ENCODE measurements around the gene MRPS7.

DNA sequence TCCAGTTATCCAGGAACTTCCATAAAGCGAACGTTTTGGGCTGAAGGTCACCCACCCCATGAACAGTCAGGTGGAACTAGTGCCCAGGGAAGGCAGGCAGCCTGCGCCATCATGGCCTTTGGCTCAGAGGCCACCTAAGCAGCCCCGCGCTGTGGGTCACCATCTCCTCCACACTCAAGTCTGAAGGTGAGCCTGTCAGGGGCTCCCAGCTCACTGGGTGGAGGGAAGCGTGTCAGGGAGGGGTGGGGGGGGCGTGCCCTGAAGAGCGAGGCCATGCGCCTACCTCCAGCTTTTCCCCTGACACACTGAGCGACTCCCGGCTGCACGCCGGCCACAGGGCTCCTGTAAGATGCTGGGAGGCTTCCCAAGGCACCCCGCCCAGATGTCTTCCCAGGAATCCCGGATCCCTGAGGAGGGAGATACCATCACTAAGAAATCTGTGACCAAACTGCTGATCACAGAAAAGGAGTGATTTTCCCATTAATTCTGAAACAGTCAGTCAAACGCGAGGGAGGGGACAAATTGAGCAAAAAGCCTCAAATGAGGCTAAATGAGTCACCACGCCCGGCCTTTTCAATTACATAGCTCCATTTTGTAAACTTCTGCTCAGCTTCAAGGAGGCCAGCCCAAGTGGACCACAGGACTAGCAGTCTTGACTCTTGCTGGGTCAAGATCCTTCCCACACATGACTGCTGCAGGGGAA is 54.0 kb downstream of the MRPS7 start:
- TF ChIP-seq, protein P1, sequence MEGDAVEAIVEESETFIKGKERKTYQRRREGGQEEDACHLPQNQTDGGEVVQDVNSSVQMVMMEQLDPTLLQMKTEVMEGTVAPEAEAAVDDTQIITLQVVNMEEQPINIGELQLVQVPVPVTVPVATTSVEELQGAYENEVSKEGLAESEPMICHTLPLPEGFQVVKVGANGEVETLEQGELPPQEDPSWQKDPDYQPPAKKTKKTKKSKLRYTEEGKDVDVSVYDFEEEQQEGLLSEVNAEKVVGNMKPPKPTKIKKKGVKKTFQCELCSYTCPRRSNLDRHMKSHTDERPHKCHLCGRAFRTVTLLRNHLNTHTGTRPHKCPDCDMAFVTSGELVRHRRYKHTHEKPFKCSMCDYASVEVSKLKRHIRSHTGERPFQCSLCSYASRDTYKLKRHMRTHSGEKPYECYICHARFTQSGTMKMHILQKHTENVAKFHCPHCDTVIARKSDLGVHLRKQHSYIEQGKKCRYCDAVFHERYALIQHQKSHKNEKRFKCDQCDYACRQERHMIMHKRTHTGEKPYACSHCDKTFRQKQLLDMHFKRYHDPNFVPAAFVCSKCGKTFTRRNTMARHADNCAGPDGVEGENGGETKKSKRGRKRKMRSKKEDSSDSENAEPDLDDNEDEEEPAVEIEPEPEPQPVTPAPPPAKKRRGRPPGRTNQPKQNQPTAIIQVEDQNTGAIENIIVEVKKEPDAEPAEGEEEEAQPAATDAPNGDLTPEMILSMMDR (IDR thresholded peaks at IDR 0.05; ENCODE audit: insufficient read depth, low read depth, low read length) = no peak
- no peak for TF ChIP-seq EZH2 (IDR thresholded peaks at IDR 0.05; ENCODE audit: insufficient read depth, low read length)
